ENCODE data around the gene CHMP4B. TPM values are rescaled to one million over a fixed set of nuclear protein-coding genes. Genes with fewer than 3 reads are reported as not detected.
A peak's percentile ranks its signal among the peaks of the same experiment; 100 is the strongest.

The CHMP4B gene
- total RNA-seq, 2 experiments from 2014 or later = 44.2 to 49.3 TPM

DNA sequence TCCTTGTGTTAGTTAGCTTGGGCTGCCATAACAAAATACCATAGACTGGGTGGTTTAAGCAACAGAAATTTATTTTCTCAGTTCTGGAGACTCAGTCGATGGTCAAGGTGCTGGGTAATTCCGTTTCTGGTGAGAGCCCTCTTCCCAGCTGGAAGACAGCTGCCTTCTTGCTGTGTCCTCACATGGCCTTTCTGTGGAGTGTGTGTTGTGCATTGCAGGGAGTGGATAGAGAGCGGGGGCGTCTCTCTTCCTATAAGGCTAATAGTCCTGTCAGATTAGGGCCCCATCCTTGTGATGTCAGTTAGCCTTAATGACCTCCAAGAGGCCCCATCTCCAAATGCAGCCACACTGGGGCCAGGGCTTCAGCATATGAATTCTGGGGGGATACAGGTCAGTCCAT is 19.2 kb downstream of the CHMP4B start:
- TF ChIP-seq, protein P1, sequence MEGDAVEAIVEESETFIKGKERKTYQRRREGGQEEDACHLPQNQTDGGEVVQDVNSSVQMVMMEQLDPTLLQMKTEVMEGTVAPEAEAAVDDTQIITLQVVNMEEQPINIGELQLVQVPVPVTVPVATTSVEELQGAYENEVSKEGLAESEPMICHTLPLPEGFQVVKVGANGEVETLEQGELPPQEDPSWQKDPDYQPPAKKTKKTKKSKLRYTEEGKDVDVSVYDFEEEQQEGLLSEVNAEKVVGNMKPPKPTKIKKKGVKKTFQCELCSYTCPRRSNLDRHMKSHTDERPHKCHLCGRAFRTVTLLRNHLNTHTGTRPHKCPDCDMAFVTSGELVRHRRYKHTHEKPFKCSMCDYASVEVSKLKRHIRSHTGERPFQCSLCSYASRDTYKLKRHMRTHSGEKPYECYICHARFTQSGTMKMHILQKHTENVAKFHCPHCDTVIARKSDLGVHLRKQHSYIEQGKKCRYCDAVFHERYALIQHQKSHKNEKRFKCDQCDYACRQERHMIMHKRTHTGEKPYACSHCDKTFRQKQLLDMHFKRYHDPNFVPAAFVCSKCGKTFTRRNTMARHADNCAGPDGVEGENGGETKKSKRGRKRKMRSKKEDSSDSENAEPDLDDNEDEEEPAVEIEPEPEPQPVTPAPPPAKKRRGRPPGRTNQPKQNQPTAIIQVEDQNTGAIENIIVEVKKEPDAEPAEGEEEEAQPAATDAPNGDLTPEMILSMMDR (IDR thresholded peaks at IDR 0.05) = no peak
- Histone ChIP-seq H3K27me3 (ENCODE audit: control insufficient read depth in 1 of 2, insufficient read depth in 2 of 2, low read length in 2 of 2) (no peaks in the 10 kb centered on the region), H3K9me3 (ENCODE audit: control insufficient read depth in 1 of 2, insufficient read depth in 1 of 2, low read length in 2 of 2) (no peaks in the 10 kb centered on the region), H3K4me3 (ENCODE audit: low read length) (no peak overlapping the region), H3K36me3 (ENCODE audit: insufficient read depth, low read length) (peaks cover 11% of the 10 kb centered on the region), H3K27ac (ENCODE audit: low read depth in 1 of 2, low read length in 2 of 2) (no peak overlapping the region), H3K4me1 (ENCODE audit: insufficient read depth, low read length) (peaks cover 17% of the 10 kb centered on the region)
- CTCF ChIA-PET = no interaction called here
- Mint-ChIP-seq H3K36me3 (ENCODE audit: low read depth) (peaks cover 43% of the 10 kb centered on the region), H3K4me1 (ENCODE audit: low read depth) (peaks cover 68% of the 10 kb centered on the region), H3K27me3 (no peaks in the 10 kb centered on the region), H3K4me3 (no peak overlapping the region), H3K9me3 (no peaks in the 10 kb centered on the region), H3K27ac (peak overlapping the region; percentile 51)
- DNase-seq = no peak
- POLR2A ChIA-PET = no interaction called here
- ATAC-seq (ENCODE audit: poor library complexity) = no peak
- intact Hi-C loops (cut with DNase I, micrococcal nuclease) = no loop called here

DNA sequence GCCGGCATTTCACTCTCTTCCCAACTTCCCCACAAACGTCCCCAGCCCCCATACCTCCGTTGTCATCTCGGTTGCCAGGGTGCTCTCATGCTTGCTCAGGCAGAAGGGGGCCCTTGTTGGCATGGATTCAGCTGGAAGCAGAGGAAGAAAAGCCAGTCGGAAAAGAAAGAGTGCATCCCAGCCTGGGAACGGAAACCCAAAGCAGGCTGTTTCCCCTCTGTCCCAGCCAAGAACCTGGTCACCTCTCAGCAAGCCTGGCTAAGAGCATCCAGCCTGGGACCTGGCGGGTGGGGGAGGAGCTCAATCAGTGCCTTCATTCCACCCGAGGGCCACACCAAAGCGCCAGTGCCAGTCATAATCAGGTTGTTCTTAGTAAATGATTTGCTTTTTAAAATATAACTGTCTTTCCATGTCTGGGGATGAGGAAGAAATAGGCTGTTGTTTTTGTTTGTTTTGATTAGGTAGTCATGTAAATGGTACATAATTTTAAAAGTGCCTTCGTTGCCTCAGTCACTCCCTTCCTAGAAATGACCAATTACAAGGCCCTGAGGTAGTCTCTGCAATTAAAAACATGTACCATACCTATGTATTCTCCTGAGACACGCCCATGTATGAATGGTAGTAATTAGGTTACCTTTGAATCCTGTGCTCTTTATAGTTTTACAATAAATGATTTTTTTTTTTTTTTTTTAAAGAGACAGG is 21.1 kb downstream of the CHMP4B start:
- H3K27me3 Mint-ChIP-seq = no peaks in the 10 kb centered on the region
- peaks cover 13% of the 10 kb centered on the region for H3K36me3 ChIP-seq (ENCODE audit: insufficient read depth, low read length)
- TF ChIP-seq, protein P1 (IDR thresholded peaks at IDR 0.05) = no peak
- DNase-seq (no peak), ATAC-seq (ENCODE audit: poor library complexity) (no peak)
- no peaks in the 10 kb centered on the region for H3K9me3 ChIP-seq (ENCODE audit: control insufficient read depth in 1 of 2, insufficient read depth in 1 of 2, low read length in 2 of 2)
- no peaks in the 10 kb centered on the region for H3K9me3 Mint-ChIP-seq
- ChIA-PET CTCF (no interaction called here), POLR2A (no interaction called here)
- intact Hi-C loops (cut with DNase I, micrococcal nuclease) = no loop called here
- H3K36me3 Mint-ChIP-seq (ENCODE audit: low read depth) = peaks cover 51% of the 10 kb centered on the region
- H3K4me1 Mint-ChIP-seq (ENCODE audit: low read depth) = peaks cover 68% of the 10 kb centered on the region
- no peak overlapping the region for H3K4me3 Mint-ChIP-seq
- no peak overlapping the region for H3K27ac Mint-ChIP-seq
- no peaks in the 10 kb centered on the region for H3K27me3 ChIP-seq (ENCODE audit: control insufficient read depth in 1 of 2, insufficient read depth in 2 of 2, low read length in 2 of 2)
- no peak overlapping the region for H3K4me3 ChIP-seq (ENCODE audit: low read length)
- H3K4me1 ChIP-seq (ENCODE audit: insufficient read depth, low read length) = peaks cover 24% of the 10 kb centered on the region
- H3K27ac ChIP-seq (ENCODE audit: low read depth in 1 of 2, low read length in 2 of 2) = no peak overlapping the region

DNA sequence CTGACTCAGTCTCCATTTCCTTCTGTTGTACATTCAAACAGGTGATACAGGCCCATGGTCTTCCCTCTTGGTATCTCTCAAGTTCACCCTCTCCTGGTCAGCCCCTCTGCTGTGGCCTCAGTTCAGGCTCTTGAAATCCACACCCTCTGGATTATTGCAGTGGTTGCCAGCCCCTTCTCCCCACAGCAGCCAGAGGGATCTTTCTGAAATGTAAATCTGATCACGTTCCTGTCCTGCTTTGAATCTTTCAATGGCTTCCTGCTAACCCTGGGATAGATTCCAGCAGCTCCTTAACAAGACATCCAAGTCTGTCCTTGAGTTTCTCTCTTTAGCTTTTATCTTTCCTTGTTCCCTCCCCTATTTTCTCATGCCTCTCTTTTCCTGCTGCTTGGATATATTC is 22.2 kb downstream of the CHMP4B start:
- DNase-seq = no peak
- ChIA-PET POLR2A (interaction anchor here (0.6 to 1.9 kb wide), 2 partner anchors 22 to 919 kb away, joined by 3 to 5 read pairs; partner anchors contain the start of gene CHMP4B), CTCF (no interaction called here)
- Histone ChIP-seq H3K4me3 (ENCODE audit: low read length) (no peak overlapping the region), H3K9me3 (ENCODE audit: control insufficient read depth in 1 of 2, insufficient read depth in 1 of 2, low read length in 2 of 2) (no peaks in the 10 kb centered on the region), H3K27ac (ENCODE audit: low read depth in 1 of 2, low read length in 2 of 2) (no peak overlapping the region), H3K27me3 (ENCODE audit: control insufficient read depth in 1 of 2, insufficient read depth in 2 of 2, low read length in 2 of 2) (no peaks in the 10 kb centered on the region), H3K36me3 (ENCODE audit: insufficient read depth, low read length) (peaks cover 13% of the 10 kb centered on the region), H3K4me1 (ENCODE audit: insufficient read depth, low read length) (peaks cover 28% of the 10 kb centered on the region)
- Mint-ChIP-seq H3K4me1 (ENCODE audit: low read depth) (peaks cover 68% of the 10 kb centered on the region), H3K27ac (no peak overlapping the region), H3K27me3 (no peaks in the 10 kb centered on the region), H3K9me3 (no peaks in the 10 kb centered on the region), H3K4me3 (no peak overlapping the region), H3K36me3 (ENCODE audit: low read depth) (peaks cover 51% of the 10 kb centered on the region)
- TF ChIP-seq, protein P1 (IDR thresholded peaks at IDR 0.05) = no peak
- intact Hi-C loops (cut with DNase I, micrococcal nuclease) = no loop called here
- no peak for ATAC-seq (ENCODE audit: poor library complexity)
